Measurements from ENCODE around the gene CYB5D1.

The CYB5D1 gene

GRCh38 chr17:7878234-7878633 is 20.4 kb downstream of the CYB5D1 start:
- H3K4me3 ChIP-seq (ENCODE audit: low read depth, low read length) = no peak overlapping the region
- TF ChIP-seq, protein P1, sequence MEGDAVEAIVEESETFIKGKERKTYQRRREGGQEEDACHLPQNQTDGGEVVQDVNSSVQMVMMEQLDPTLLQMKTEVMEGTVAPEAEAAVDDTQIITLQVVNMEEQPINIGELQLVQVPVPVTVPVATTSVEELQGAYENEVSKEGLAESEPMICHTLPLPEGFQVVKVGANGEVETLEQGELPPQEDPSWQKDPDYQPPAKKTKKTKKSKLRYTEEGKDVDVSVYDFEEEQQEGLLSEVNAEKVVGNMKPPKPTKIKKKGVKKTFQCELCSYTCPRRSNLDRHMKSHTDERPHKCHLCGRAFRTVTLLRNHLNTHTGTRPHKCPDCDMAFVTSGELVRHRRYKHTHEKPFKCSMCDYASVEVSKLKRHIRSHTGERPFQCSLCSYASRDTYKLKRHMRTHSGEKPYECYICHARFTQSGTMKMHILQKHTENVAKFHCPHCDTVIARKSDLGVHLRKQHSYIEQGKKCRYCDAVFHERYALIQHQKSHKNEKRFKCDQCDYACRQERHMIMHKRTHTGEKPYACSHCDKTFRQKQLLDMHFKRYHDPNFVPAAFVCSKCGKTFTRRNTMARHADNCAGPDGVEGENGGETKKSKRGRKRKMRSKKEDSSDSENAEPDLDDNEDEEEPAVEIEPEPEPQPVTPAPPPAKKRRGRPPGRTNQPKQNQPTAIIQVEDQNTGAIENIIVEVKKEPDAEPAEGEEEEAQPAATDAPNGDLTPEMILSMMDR (IDR thresholded peaks at IDR 0.05; ENCODE audit: control insufficient read depth, extremely low read depth, insufficient read depth) = no peak
- no peak for DNase-seq (ENCODE audit: low read depth)

- no peak overlapping the region for H3K4me3 ChIP-seq (ENCODE audit: low read depth, low read length)
- no peak for DNase-seq (ENCODE audit: low read depth)
- TF ChIP-seq, protein P1 (IDR thresholded peaks at IDR 0.05; ENCODE audit: control insufficient read depth, extremely low read depth, insufficient read depth) = no peak
Measured at GRCh38 chr17:7880076-7880868, 22.5 kb downstream of the CYB5D1 start.

GRCh38 chr17:7881276-7882054 is 23.7 kb downstream of the CYB5D1 start:
- no peak overlapping the region for H3K4me3 ChIP-seq (ENCODE audit: low read depth, low read length)
- no peak for DNase-seq (ENCODE audit: low read depth)
- TF ChIP-seq, protein P1 (IDR thresholded peaks at IDR 0.05; ENCODE audit: control insufficient read depth, extremely low read depth, insufficient read depth) = no peak

GRCh38 chr17:7882068-7882467 is 24.3 kb downstream of the CYB5D1 start:
- TF ChIP-seq, protein P1 (IDR thresholded peaks at IDR 0.05; ENCODE audit: control insufficient read depth, extremely low read depth, insufficient read depth) = no peak
- no peak overlapping the region for H3K4me3 ChIP-seq (ENCODE audit: low read depth, low read length)
- no peak for DNase-seq (ENCODE audit: low read depth)

GRCh38 chr17:7882629-7883028 is 24.8 kb downstream of the CYB5D1 start:
- H3K4me3 ChIP-seq (ENCODE audit: low read depth, low read length) = no peak overlapping the region
- TF ChIP-seq, protein P1 (IDR thresholded peaks at IDR 0.05; ENCODE audit: control insufficient read depth, extremely low read depth, insufficient read depth) = no peak
- DNase-seq (ENCODE audit: low read depth) = no peak

DNA sequence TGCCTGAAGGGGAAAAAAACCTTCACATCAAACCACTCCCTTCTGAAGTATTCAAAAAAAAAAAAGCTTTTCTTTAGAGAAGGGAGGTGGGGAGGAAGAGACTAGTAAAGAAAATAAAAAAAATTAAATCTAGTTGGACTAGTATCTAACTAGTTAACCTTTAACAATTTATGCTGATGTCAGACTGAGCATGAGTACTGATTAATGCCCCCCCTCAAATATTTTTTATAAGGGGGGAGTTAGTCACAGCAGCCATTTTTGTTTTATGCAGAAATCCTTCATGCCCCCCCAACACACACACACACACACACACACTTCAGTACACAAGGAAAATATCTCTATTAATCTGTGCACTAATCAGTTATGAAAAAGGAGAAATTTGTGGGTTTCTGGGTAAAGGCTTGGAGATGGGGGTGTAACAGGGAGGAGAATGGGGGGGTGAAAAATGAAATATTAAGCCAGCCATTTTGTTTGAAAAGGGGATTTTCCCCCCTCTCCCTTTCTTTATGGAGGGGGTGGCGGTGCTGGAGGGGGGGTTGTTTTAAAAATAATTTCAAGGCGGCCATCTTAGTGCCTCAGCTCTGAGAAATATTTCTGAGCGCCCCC is 26.1 kb downstream of the CYB5D1 start:
- no peak for DNase-seq (ENCODE audit: low read depth)
- H3K4me3 ChIP-seq (ENCODE audit: low read depth, low read length) = peak overlapping the region; percentile 50
- TF ChIP-seq, protein P1 (IDR thresholded peaks at IDR 0.05; ENCODE audit: control insufficient read depth, extremely low read depth, insufficient read depth) = no peak

Measured in LNCaP clone FGC (cell line).